WI38 (cell line): ENCODE data around the gene CAMK1D.

Source experiments
- H3K4me3 ChIP-seq: 2 replicates; pipeline ENCODE4 v1.5.1; 2011; ENCODE audit warnings: low read depth, mild to moderate bottlenecking, control low read depth, low read length
- CTCF ChIP-seq: IDR thresholded peaks from 2 replicates; pipeline ENCODE4 v1.5.1; 2012; ENCODE audit warnings: low read depth, mild to moderate bottlenecking, control low read depth, low read length

The CAMK1D gene

GRCh38 chr10:12726971-12727831 lies 377.9 kb downstream of the CAMK1D start:
- no peak for TF ChIP-seq CTCF
- H3K4me3 ChIP-seq, result no peak overlapping the region

GRCh38 chr10:12727832-12728215 lies 378.5 kb downstream of the CAMK1D start:
- H3K4me3 ChIP-seq, result no peak overlapping the region
- no peak for TF ChIP-seq CTCF

- no peak overlapping the region for H3K4me3 ChIP-seq
- TF ChIP-seq CTCF, result no peak
Measured at GRCh38 chr10:12728494-12728893, 379.1 kb downstream of the CAMK1D start.

- H3K4me3 ChIP-seq, result no peak overlapping the region
- TF ChIP-seq CTCF, result peak; percentile 47
Measured at GRCh38 chr10:12729885-12730284, 380.5 kb downstream of the CAMK1D start.

- no peak overlapping the region for H3K4me3 ChIP-seq
Measured at GRCh38 chr10:12730809-12731519, 381.6 kb downstream of the CAMK1D start.

GRCh38 chr10:12733271-12733670 lies 383.9 kb downstream of the CAMK1D start:
- no peak for TF ChIP-seq CTCF
- no peak overlapping the region for H3K4me3 ChIP-seq

More at GRCh38 chr10:12730809-12731519, 381.6 kb downstream of the CAMK1D start:
- TF ChIP-seq CTCF, result no peak
